ENCODE results near the gene FAM110C. TPM values are rescaled to one million over a fixed set of nuclear protein-coding genes. Genes with fewer than 3 reads are reported as not detected.
"Not testable (repeated sequence)": the region's sequence is repeated elsewhere in the genome, so short reads cannot be mapped to it uniquely, and the experiment has no call there.

FAM110C gene
- total RNA-seq, 1 donor, result not detected

- TF ChIP-seq CTCF (IDR thresholded peaks at IDR 0.05; ENCODE audit: insufficient read depth, low read depth, low read length), result no peak
- DNase-seq (ENCODE audit: low read depth), result no peak
Observed at GRCh38 chr2:80378-80777, 34.1 kb upstream of the FAM110C start.

DNA sequence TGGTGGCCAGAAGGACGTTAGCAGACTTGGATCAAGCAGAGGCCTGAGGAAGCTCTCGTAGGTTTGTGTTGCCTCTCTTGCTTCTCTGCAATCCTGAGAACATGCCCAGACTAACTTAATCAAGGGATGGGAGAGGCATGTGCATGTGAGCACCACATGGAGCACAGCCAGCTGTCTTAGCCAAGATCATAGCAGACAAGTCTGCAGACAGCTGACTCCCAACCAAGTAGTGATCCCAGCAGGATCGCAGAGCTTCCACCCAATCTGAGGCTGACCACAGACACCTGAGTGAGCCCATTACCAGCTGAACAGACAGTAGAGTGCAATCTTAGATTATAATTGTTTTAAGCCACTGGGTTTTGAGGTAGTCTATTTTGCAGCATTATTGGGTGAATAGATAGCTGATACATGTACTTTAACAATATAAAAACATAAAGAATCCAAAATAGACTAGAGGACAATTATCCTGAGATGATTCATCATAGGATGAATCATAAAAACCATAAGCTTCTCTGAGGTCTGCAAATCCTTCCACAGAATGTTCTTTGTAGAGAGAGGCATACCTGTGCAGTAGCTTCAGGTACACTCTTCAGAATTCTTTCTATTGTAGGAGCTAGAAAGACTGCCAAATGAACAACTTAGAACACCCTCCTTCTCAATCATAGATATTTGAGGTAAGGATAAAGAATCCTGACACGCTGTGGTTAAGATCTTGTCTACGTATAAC, 25.2 kb upstream of the FAM110C start:
- H3K4me3 ChIP-seq (ENCODE audit: low read depth, low read length), result no peak overlapping the region
- no peak for TF ChIP-seq CTCF (IDR thresholded peaks at IDR 0.05; ENCODE audit: insufficient read depth, low read depth, low read length)
- DNase-seq (ENCODE audit: low read depth), result no peak

More at GRCh38 chr2:80378-80777, 34.1 kb upstream of the FAM110C start:
- no peak overlapping the region for H3K4me3 ChIP-seq (ENCODE audit: low read depth, low read length)

DNA sequence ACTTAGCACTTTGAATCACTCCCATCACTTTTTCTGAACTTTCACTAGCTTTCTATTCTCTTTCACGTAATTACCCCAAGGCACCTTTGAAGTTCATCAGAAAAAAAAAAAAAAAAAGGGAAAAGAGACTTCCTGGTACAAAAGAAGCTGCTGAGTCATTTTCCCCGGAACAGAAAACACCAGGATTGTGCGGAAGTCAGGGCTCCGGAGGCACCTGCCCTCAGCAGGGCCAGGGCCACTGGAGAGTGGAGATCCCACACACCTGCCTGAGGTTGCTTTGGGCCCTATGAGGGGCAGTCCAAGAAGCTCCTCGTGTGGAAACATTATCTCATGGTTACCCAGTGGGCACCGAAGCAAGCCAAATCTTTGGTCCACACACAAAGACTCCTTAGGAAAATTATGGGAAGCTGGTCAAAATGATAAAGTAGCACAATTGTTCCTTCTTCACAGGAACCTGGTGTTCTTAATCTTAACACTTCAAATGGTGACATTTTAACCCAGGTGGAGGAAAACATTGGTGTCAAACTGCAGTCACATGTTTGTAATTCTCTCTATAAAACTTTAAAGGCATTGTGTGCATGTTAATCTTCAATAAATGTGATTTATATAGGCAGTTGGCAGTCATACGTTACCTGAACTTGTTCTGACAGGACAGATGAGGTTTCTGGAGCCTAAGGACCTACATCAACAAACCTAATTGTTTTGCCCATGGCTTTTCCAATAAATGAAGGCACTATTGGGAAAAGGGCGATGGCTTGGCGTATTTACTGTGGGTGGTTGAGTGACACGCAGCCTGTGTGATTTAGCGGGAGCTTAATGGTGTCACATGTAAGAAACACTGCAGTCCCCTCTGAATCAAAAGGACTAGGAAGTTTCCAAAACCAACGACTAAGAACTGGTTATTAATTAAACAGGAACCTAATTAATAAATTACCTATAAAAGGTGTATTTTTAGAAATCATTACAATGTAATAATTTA, 23.4 kb upstream of the FAM110C start:
- no peak for TF ChIP-seq CTCF (IDR thresholded peaks at IDR 0.05; ENCODE audit: insufficient read depth, low read depth, low read length)
- no peak for DNase-seq (ENCODE audit: low read depth)
- no peak overlapping the region for H3K4me3 ChIP-seq (ENCODE audit: low read depth, low read length)

DNA sequence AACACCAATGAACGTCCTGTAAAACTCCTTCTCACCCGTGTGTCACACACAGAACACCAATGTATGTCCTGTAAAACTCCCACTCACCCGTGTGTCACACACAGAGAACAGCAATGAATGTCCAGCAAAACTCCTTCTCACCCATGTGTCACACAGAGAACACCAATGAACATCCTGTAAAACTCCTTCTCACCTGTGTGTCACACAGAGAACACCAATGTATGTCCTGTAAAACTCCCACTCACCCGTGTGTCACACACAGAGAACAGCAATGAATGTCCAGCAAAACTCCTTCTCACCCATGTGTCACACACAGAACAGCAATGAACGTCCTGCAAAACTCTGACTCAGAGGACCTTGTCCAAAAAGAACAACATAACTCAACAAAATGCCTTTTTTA, 22.3 kb upstream of the FAM110C start:
- DNase-seq (ENCODE audit: low read depth); H3K4me3 ChIP-seq (ENCODE audit: low read depth, low read length): not testable (repeated sequence)

DNA sequence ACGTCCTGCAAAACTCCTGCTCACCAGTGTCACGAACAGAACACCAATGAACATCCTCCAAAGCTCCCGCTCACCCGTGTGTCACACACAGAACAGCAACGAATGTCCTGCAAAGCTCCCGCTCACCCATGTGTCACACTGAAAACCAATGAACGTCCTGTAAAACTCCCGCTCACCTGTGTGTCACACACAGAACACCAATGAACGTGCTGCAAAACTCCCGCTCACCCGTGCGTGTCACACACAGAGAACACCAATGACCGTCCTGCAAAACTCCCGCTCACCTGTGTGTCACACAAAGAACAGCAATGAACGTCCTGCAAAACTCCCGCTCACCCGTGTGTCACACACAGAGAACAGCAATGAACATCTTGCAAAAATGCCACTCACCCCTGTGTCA, 20.5 kb upstream of the FAM110C start:
- no peak for TF ChIP-seq CTCF (IDR thresholded peaks at IDR 0.05; ENCODE audit: insufficient read depth, low read depth, low read length)
- no peak for DNase-seq (ENCODE audit: low read depth)

DNA sequence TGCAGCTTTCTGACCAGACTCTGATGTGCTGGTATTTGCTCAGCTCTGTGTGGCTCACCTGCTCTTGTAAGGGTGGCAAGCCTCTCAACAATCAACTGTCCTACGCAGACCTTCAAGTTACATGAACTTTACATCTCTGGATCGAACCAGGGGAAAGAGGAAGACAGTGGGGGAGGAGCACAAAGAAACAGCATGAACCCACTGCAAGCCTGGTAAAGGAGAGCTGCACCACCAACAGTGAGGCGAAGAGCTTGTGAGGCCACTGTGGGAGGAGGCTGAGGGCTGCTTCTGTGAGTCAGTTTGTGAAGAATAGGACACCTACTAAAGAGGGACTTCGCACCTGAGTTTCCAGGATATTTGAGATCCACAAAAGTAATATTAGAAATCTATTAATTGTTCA, 18.8 kb upstream of the FAM110C start:
- TF ChIP-seq CTCF (IDR thresholded peaks at IDR 0.05; ENCODE audit: insufficient read depth, low read depth, low read length), result no peak
- no peak overlapping the region for H3K4me3 ChIP-seq (ENCODE audit: low read depth, low read length)
- DNase-seq (ENCODE audit: low read depth), result no peak

More for the DNA sequence above, 20.5 kb upstream of the FAM110C start:
- H3K4me3 ChIP-seq (ENCODE audit: low read depth, low read length), result no peak overlapping the region
